ENCODE measurements around the gene KMO.

The KMO gene

GRCh38 chr1:241521718-241522117, 10.5 kb upstream of the KMO start:
- Histone ChIP-seq H3K4me1 (ENCODE audit: insufficient read depth, low read length) (peaks cover 16% of the 10 kb centered on the region), H3K27me3 (ENCODE audit: insufficient read depth, low read length) (peaks cover 2% of the 10 kb centered on the region), H3K36me3 (ENCODE audit: insufficient read depth, low read length) (no peaks in the 10 kb centered on the region), H3K9me3 (ENCODE audit: low read length) (no peaks in the 10 kb centered on the region), H3K4me3 (ENCODE audit: low read length) (no peak overlapping the region), H2AFZ (ENCODE audit: low read depth, low read length) (no peak overlapping the region)

DNA sequence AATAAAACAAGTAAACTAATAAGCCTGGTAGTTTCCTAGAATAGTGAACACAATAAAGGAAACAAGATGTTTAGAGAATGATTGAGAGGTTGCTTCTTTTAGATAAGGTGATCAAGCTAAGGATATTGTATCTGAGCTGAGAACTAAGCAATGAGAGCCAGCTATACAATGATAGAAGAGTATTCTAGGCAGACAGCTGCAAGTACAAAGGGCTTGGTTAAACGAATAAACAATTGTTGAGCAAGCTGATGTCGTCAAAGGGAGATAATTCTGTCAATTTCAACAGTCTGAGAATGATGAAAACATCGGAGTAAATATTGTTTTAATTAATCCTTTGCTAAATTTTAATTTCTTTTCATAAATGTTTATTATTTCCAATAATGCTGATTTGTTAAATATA, 7.2 kb upstream of the KMO start:
- peaks cover 5% of the 10 kb centered on the region for H3K4me1 ChIP-seq (ENCODE audit: insufficient read depth, low read length)
- H3K9me3 ChIP-seq (ENCODE audit: low read length): no peaks in the 10 kb centered on the region

DNA sequence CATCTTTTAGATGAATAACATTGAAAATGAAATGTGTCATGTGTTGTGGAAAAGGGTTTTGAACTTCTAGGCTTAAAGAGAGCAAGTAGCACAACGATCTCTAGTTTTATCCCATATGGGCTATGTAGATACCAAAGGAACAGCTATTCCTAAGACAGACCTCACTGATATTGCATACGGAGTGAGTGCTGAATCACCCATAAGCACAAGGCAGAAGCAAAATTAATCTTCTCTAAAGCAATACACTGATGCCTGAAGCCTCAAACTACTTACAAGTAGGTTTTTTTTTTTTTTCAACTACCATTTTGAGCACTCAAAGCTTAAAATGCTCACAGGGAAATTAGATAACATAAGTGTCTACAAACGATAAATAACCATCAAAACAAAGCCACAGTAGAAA, 5.0 kb upstream of the KMO start:
- Histone ChIP-seq H3K9me3 (ENCODE audit: low read length) (no peaks in the 10 kb centered on the region), H3K4me3 (ENCODE audit: low read length) (no peak overlapping the region), H3K36me3 (ENCODE audit: insufficient read depth, low read length) (no peaks in the 10 kb centered on the region), H3K4me1 (ENCODE audit: insufficient read depth, low read length) (peaks cover 8% of the 10 kb centered on the region), H2AFZ (ENCODE audit: low read depth, low read length) (no peak overlapping the region), H3K27me3 (ENCODE audit: insufficient read depth, low read length) (peaks cover 2% of the 10 kb centered on the region)

More for the DNA sequence above, 7.2 kb upstream of the KMO start:
- H3K36me3 ChIP-seq (ENCODE audit: insufficient read depth, low read length): no peaks in the 10 kb centered on the region
- no peak overlapping the region for H3K4me3 ChIP-seq (ENCODE audit: low read length)
- peaks cover 2% of the 10 kb centered on the region for H3K27me3 ChIP-seq (ENCODE audit: insufficient read depth, low read length)
- H2AFZ ChIP-seq (ENCODE audit: low read depth, low read length): no peak overlapping the region

DNA sequence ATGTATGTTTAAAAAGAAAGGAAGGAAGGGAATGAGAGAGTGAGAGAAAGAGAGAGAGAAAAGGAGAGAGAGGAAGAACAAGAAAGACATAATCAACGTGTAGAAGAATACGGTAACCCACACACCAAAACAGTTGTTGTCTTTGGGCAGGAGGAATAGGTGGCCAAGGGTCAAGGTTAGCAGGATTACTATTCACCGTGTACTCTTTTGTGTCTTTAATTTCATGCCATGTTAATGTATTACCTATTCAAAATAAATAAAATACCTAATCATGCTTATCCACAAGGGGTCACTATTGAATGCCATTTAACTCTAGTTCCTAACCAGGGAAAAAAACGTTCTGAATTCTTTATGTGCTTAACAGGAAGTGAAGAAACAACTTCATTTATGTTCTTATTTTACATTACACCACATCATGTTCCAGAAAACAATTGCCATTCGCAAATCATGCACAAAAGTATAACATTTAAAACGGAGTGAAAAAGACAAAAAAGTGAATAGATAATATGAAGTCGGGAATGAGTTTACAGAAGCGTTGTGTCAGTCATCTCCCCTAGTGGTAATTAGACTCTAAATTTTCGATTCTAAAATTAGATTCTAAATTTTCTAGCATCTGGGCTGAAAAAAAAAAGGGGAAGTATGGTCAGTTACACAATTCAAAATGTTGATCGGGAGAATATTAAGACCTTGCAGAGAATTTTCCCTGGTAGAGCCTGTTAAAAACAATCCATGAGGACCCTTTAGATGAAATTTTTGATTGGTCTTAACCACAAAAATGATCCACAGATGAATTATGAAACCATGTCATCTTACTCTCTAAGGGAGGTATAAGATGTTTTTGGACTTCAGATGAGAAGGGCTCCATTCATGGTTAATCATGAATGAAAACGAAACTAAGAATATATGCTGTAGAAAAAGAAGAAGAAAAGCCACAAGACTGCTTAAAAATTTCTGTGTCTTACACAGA, 700 bp upstream of the KMO start:
- peak overlapping the region; percentile 42 for H3K4me3 ChIP-seq (ENCODE audit: low read length)
- H3K9me3 ChIP-seq (ENCODE audit: low read length): no peaks in the 10 kb centered on the region
- peaks cover 6% of the 10 kb centered on the region for H3K27me3 ChIP-seq (ENCODE audit: insufficient read depth, low read length)
- peak overlapping the region; percentile 80 for H2AFZ ChIP-seq (ENCODE audit: low read depth, low read length)
- peaks cover 9% of the 10 kb centered on the region for H3K4me1 ChIP-seq (ENCODE audit: insufficient read depth, low read length)
- H3K36me3 ChIP-seq (ENCODE audit: insufficient read depth, low read length): no peaks in the 10 kb centered on the region

DNA sequence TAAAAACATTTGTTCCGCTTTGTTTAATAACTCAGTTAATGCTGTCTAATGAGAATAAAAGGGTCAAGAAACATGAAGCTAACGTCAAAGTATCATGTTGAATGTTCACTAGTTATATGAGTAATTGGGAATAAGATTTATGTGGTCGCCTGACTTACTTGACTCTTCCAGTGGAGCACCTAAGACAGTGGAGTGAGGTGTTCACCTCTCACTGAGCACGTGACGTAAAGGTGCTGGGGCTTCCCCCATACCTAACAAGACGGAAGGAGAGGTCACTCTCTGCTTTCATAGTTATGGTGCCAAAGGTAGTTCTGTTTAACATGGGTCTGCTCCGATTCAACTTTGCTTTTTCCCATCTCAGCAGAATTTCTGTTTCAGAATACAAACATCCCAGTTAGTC, 686 bp downstream of the KMO start:
- H3K4me1 ChIP-seq (ENCODE audit: insufficient read depth, low read length): peaks cover 13% of the 10 kb centered on the region
- no peak overlapping the region for H2AFZ ChIP-seq (ENCODE audit: low read depth, low read length)
- H3K36me3 ChIP-seq (ENCODE audit: insufficient read depth, low read length): no peaks in the 10 kb centered on the region
- H3K4me3 ChIP-seq (ENCODE audit: low read length): no peak overlapping the region
- peaks cover 6% of the 10 kb centered on the region for H3K27me3 ChIP-seq (ENCODE audit: insufficient read depth, low read length)
- no peaks in the 10 kb centered on the region for H3K9me3 ChIP-seq (ENCODE audit: low read length)

GRCh38 chr1:241533326-241534115, 1.3 kb downstream of the KMO start:
- H3K4me1 ChIP-seq (ENCODE audit: insufficient read depth, low read length): peaks cover 13% of the 10 kb centered on the region
- H2AFZ ChIP-seq (ENCODE audit: low read depth, low read length): no peak overlapping the region
- no peak overlapping the region for H3K4me3 ChIP-seq (ENCODE audit: low read length)
- peaks cover 9% of the 10 kb centered on the region for H3K27me3 ChIP-seq (ENCODE audit: insufficient read depth, low read length)
- H3K9me3 ChIP-seq (ENCODE audit: low read length): no peaks in the 10 kb centered on the region
- no peaks in the 10 kb centered on the region for H3K36me3 ChIP-seq (ENCODE audit: insufficient read depth, low read length)

GRCh38 chr1:241536304-241536703, 4.1 kb downstream of the KMO start:
- peaks cover 9% of the 10 kb centered on the region for H3K27me3 ChIP-seq (ENCODE audit: insufficient read depth, low read length)
- no peak overlapping the region for H2AFZ ChIP-seq (ENCODE audit: low read depth, low read length)
- H3K36me3 ChIP-seq (ENCODE audit: insufficient read depth, low read length): no peaks in the 10 kb centered on the region
- no peaks in the 10 kb centered on the region for H3K9me3 ChIP-seq (ENCODE audit: low read length)
- peaks cover 11% of the 10 kb centered on the region for H3K4me1 ChIP-seq (ENCODE audit: insufficient read depth, low read length)
- no peak overlapping the region for H3K4me3 ChIP-seq (ENCODE audit: low read length)

- Histone ChIP-seq H3K4me3 (ENCODE audit: low read length) (no peak overlapping the region), H2AFZ (ENCODE audit: low read depth, low read length) (no peak overlapping the region), H3K36me3 (ENCODE audit: insufficient read depth, low read length) (no peaks in the 10 kb centered on the region), H3K4me1 (ENCODE audit: insufficient read depth, low read length) (peaks cover 6% of the 10 kb centered on the region), H3K9me3 (ENCODE audit: low read length) (no peaks in the 10 kb centered on the region), H3K27me3 (ENCODE audit: insufficient read depth, low read length) (peaks cover 9% of the 10 kb centered on the region)
Measured at GRCh38 chr1:241536969-241537368, 4.8 kb downstream of the KMO start.

- no peaks in the 10 kb centered on the region for H3K36me3 ChIP-seq (ENCODE audit: insufficient read depth, low read length)
- H3K4me1 ChIP-seq (ENCODE audit: insufficient read depth, low read length): no peaks in the 10 kb centered on the region
- H2AFZ ChIP-seq (ENCODE audit: low read depth, low read length): no peak overlapping the region
- no peak overlapping the region for H3K4me3 ChIP-seq (ENCODE audit: low read length)
- H3K9me3 ChIP-seq (ENCODE audit: low read length): no peaks in the 10 kb centered on the region
- H3K27me3 ChIP-seq (ENCODE audit: insufficient read depth, low read length): peaks cover 3% of the 10 kb centered on the region
Measured at GRCh38 chr1:241542199-241542907, 10.2 kb downstream of the KMO start.

DNA sequence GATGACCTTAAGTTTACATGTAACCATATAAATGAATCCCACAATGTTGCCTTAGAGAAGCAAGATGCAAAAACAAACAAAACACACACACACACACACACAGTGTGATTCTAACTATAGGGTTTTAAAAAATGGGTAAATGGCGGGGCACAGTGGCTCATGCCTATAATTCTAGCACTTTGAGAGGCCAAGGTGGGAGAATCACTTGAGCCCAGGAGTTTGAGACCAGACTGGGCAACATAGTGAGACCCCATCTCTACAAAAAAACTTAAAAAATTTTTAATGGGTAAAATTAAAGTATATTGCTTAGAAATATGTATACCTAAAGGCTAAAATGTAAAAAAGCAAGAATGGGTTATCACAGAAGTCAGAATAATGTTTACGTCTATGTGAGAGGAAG, 15.8 kb downstream of the KMO start:
- Histone ChIP-seq H3K9me3 (ENCODE audit: low read length) (no peaks in the 10 kb centered on the region), H2AFZ (ENCODE audit: low read depth, low read length) (no peak overlapping the region), H3K4me1 (ENCODE audit: insufficient read depth, low read length) (no peaks in the 10 kb centered on the region), H3K27me3 (ENCODE audit: insufficient read depth, low read length) (no peaks in the 10 kb centered on the region), H3K36me3 (ENCODE audit: insufficient read depth, low read length) (no peaks in the 10 kb centered on the region), H3K4me3 (ENCODE audit: low read length) (no peak overlapping the region)

- H2AFZ ChIP-seq (ENCODE audit: low read depth, low read length): no peak overlapping the region
- no peaks in the 10 kb centered on the region for H3K36me3 ChIP-seq (ENCODE audit: insufficient read depth, low read length)
- H3K4me1 ChIP-seq (ENCODE audit: insufficient read depth, low read length): no peaks in the 10 kb centered on the region
- H3K9me3 ChIP-seq (ENCODE audit: low read length): no peaks in the 10 kb centered on the region
- H3K4me3 ChIP-seq (ENCODE audit: low read length): no peak overlapping the region
- H3K27me3 ChIP-seq (ENCODE audit: insufficient read depth, low read length): no peaks in the 10 kb centered on the region
Measured at GRCh38 chr1:241550318-241550717, 18.1 kb downstream of the KMO start.

GRCh38 chr1:241551759-241552638, 19.8 kb downstream of the KMO start:
- no peaks in the 10 kb centered on the region for H3K9me3 ChIP-seq (ENCODE audit: low read length)
- H3K4me1 ChIP-seq (ENCODE audit: insufficient read depth, low read length): no peaks in the 10 kb centered on the region
- H3K27me3 ChIP-seq (ENCODE audit: insufficient read depth, low read length): no peaks in the 10 kb centered on the region
- H3K36me3 ChIP-seq (ENCODE audit: insufficient read depth, low read length): no peaks in the 10 kb centered on the region
- no peak overlapping the region for H2AFZ ChIP-seq (ENCODE audit: low read depth, low read length)
- H3K4me3 ChIP-seq (ENCODE audit: low read length): no peak overlapping the region
